H9 (cell line): ENCODE data around the gene SGCD. TPM values are rescaled to one million over a fixed set of nuclear protein-coding genes. Genes with fewer than 3 reads are reported as not detected.

Experiments
- DNase-seq: peaks from one replicate; pipeline ENCODE4 v3.0.0-alpha.2; 2017
- H2AFZ ChIP-seq: one replicate; pipeline ENCODE4 v1.6.1; 2013; ENCODE audit warnings: mild to moderate bottlenecking, low read length, control low read depth, moderate library complexity
- H2AK5ac ChIP-seq: 2 replicates; pipeline ENCODE4 v1.6.1; 2013; ENCODE audit warnings: low read length, control low read depth, mixed read lengths; ENCODE audit not compliant: insufficient read length
- H2BK120ac ChIP-seq: one replicate; pipeline ENCODE4 v1.6.1; 2013; ENCODE audit warnings: low read depth, mild to moderate bottlenecking, low read length, control low read depth, inconsistent platforms; ENCODE audit not compliant: poor library complexity, severe bottlenecking
- H2BK12ac ChIP-seq: 2 replicates; pipeline ENCODE4 v1.6.1; 2013; ENCODE audit warnings: low read length, control low read depth, mixed read lengths, low read depth; ENCODE audit not compliant: insufficient read length
- H2BK15ac ChIP-seq: 2 replicates; pipeline ENCODE4 v1.6.1; 2013; ENCODE audit warnings: low read depth, low read length, control low read depth
- H2BK20ac ChIP-seq: one replicate; pipeline ENCODE4 v1.6.1; 2013; ENCODE audit warnings: low read depth, mild to moderate bottlenecking, low read length, control low read depth, inconsistent platforms; ENCODE audit not compliant: poor library complexity, severe bottlenecking
- H2BK5ac ChIP-seq: 2 replicates; pipeline ENCODE4 v1.6.1; 2013; ENCODE audit warnings: low read length, control low read depth, mixed read lengths; ENCODE audit not compliant: insufficient read length
- H3K14ac ChIP-seq: 2 replicates; pipeline ENCODE4 v1.6.1; 2013; ENCODE audit warnings: low read length, control low read depth; ENCODE audit not compliant: insufficient read depth
- H3K18ac ChIP-seq: 2 replicates; pipeline ENCODE4 v1.6.1; 2013; ENCODE audit warnings: low read depth, mild to moderate bottlenecking, mixed read lengths, low read length, control low read depth; ENCODE audit not compliant: insufficient read length
- H3K23ac ChIP-seq: 2 replicates; pipeline ENCODE4 v1.6.1; 2013; ENCODE audit warnings: low read length, control low read depth, mixed read lengths, low read depth; ENCODE audit not compliant: insufficient read length
- H3K23me2 ChIP-seq: 2 replicates; pipeline ENCODE4 v1.6.1; 2013; ENCODE audit warnings: low read depth, mild to moderate bottlenecking, mixed read lengths, low read length, control low read depth; ENCODE audit not compliant: insufficient read length, poor library complexity, severe bottlenecking
- H3K27ac ChIP-seq: 2 replicates; pipeline ENCODE4 v1.5.1; 2013; ENCODE audit warnings: low read length, control low read depth, mixed read lengths, low read depth; ENCODE audit not compliant: insufficient read length
- H3K27me3 ChIP-seq: 2 replicates; pipeline ENCODE4 v1.6.1; 2013; ENCODE audit warnings: low read length, control low read depth, inconsistent platforms; ENCODE audit not compliant: insufficient read depth
- H3K4ac ChIP-seq: 2 replicates; pipeline ENCODE4 v1.6.1; 2013; ENCODE audit warnings: low read depth, mild to moderate bottlenecking, control low read depth, inconsistent platforms, low read length, moderate library complexity
- H3K4me1 ChIP-seq: 2 replicates; pipeline ENCODE4 v1.6.1; 2013; ENCODE audit warnings: low read length, control low read depth, inconsistent platforms; ENCODE audit not compliant: insufficient read depth
- H3K4me2 ChIP-seq: 2 replicates; pipeline ENCODE4 v1.6.1; 2013; ENCODE audit warnings: low read length, control low read depth, mixed read lengths; ENCODE audit not compliant: insufficient read length, insufficient read depth
- H3K56ac ChIP-seq: 2 replicates; pipeline ENCODE4 v1.6.1; 2013; ENCODE audit warnings: low read depth, mild to moderate bottlenecking, mixed read lengths, low read length, control low read depth; ENCODE audit not compliant: insufficient read length
- H3K79me1 ChIP-seq: 2 replicates; pipeline ENCODE4 v1.6.1; 2013; ENCODE audit warnings: low read depth, mild to moderate bottlenecking, moderate library complexity, low read length, control low read depth, inconsistent platforms; ENCODE audit not compliant: insufficient read depth, poor library complexity, severe bottlenecking
- H3K79me2 ChIP-seq: 2 replicates; pipeline ENCODE4 v1.6.1; 2013; ENCODE audit warnings: low read length, control low read depth, inconsistent platforms; ENCODE audit not compliant: insufficient read depth
- H3K9ac ChIP-seq: 2 replicates; pipeline ENCODE4 v1.6.1; 2013; ENCODE audit warnings: low read length, control low read depth, mixed read lengths; ENCODE audit not compliant: insufficient read length; ENCODE audit errors: extremely low read depth
- H3K9me3 ChIP-seq: one replicate; pipeline ENCODE4 v1.6.1; 2013; ENCODE audit warnings: low read depth, low read length, inconsistent platforms; ENCODE audit not compliant: control insufficient read depth
- H3T11ph ChIP-seq: one replicate; pipeline ENCODE4 v1.6.1; 2013; ENCODE audit warnings: mild to moderate bottlenecking, low read length, control low read depth, inconsistent platforms
- H4K20me1 ChIP-seq: one replicate; pipeline ENCODE4 v1.6.1; 2013; ENCODE audit not compliant: control insufficient read depth, insufficient read length, insufficient read depth
- H4K5ac ChIP-seq: 2 replicates; pipeline ENCODE4 v1.6.1; 2013; ENCODE audit warnings: low read depth, mild to moderate bottlenecking, mixed read lengths, low read length, control low read depth; ENCODE audit not compliant: insufficient read length
- H4K8ac ChIP-seq: replicated peaks from 2 replicates; pipeline ENCODE4 v1.6.1; 2013; ENCODE audit warnings: low read length, control low read depth, mixed read lengths, low read depth; ENCODE audit not compliant: insufficient read length
- H4K91ac ChIP-seq: 2 replicates; pipeline ENCODE4 v1.6.1; 2013; ENCODE audit warnings: low read depth, mild to moderate bottlenecking, moderate library complexity, mixed read lengths, low read length, control low read depth; ENCODE audit not compliant: insufficient read length
- H3K27ac Mint-ChIP-seq, 3 experiments: 2 replicates in 2 of 3; 3 replicates in 1 of 3; pipeline ENCODE4 v1.8.0; 2020 to 2021; ENCODE audit warnings: mixed read lengths in 3 of 3, mild to moderate bottlenecking in 1 of 3, moderate library complexity in 1 of 3
- H3K27me3 Mint-ChIP-seq: 2 replicates; pipeline ENCODE4 v1.8.0; 2021; ENCODE audit warnings: low read depth, mild to moderate bottlenecking, moderate library complexity, mixed read lengths
- H3K36me3 Mint-ChIP-seq, 3 experiments: 2 replicates in 2 of 3; 3 replicates in 1 of 3; pipeline ENCODE4 v1.8.0; 2020 to 2021; ENCODE audit warnings: low read depth in 3 of 3, mixed read lengths in 3 of 3; ENCODE audit not compliant: insufficient read depth in 1 of 3
- H3K4me1 Mint-ChIP-seq, 2 experiments: 2 replicates each; pipeline ENCODE4 v1.8.0; 2020; ENCODE audit warnings: mixed read lengths in 2 of 2
- H3K4me3 Mint-ChIP-seq, 2 experiments: 2 replicates in 1 of 2; 3 replicates in 1 of 2; pipeline ENCODE4 v1.8.0; 2020 to 2021; ENCODE audit warnings: mild to moderate bottlenecking in 2 of 2, mixed read lengths in 2 of 2, moderate library complexity in 1 of 2
- H3K9me3 Mint-ChIP-seq, 2 experiments: 2 replicates in 1 of 2; 3 replicates in 1 of 2; pipeline ENCODE4 v1.8.0; 2020; ENCODE audit warnings: mild to moderate bottlenecking in 2 of 2, mixed read lengths in 2 of 2, moderate library complexity in 1 of 2
- CTCF ChIP-seq: fragments of 200-600 bp; sonication (generic); conservative IDR thresholded peaks from 3 replicates; pipeline ENCODE4 v1.8.0; 2021; ENCODE audit warnings: antibody characterized with exemption, mild to moderate bottlenecking
- WGBS: extraction: QIAGEN DNeasy Blood & Tissue Kit; methylation state at CpG from one replicate; pipeline ENCODE4 v1.1.7; 2013; ENCODE audit warnings: missing lambda C conversion rate, low lambda C conversion rate, mixed read lengths; ENCODE audit not compliant: insufficient read length; ENCODE audit errors: extremely low coverage; 5-methylcytosine and 5-hydroxymethylcytosine counted together
- total RNA-seq: library from RNA; stranded (reverse); gene quantifications from 2 replicates; pipeline ENCODE4 v1.2.1, GENCODE V29; 2021

Gene SGCD
- total RNA-seq, 1 experiment from 2014 or later: 0.11 TPM

- no peak for DNase-seq
- Mint-ChIP-seq H3K9me3 (no peaks in the 10 kb centered on the region), H3K4me3 (no peak overlapping the region), H3K27ac (no peak overlapping the region), H3K4me1 (no peaks in the 10 kb centered on the region), H3K27me3 (no peaks in the 10 kb centered on the region), H3K36me3 (no peaks in the 10 kb centered on the region)
- Histone ChIP-seq H3K79me2 (no peaks in the 10 kb centered on the region), H2AK5ac (no peak overlapping the region), H3K14ac (no peak overlapping the region), H3K23me2 (no peaks in the 10 kb centered on the region), H2BK20ac (no peak overlapping the region), H3K9ac (no peak overlapping the region), H3K9me3 (no peaks in the 10 kb centered on the region), H3K27ac (no peak overlapping the region), H4K91ac (no peak overlapping the region), H2BK12ac (no peak overlapping the region), H3T11ph (no peak overlapping the region), H2BK5ac (no peak overlapping the region), H3K4me2 (no peak overlapping the region), H3K18ac (no peak overlapping the region), H2BK15ac (no peak overlapping the region), H3K27me3 (no peaks in the 10 kb centered on the region), H3K23ac (no peak overlapping the region), H3K56ac (no peak overlapping the region), H2BK120ac (no peak overlapping the region), H4K5ac (no peak overlapping the region), H3K4me1 (no peaks in the 10 kb centered on the region), H3K79me1 (no peaks in the 10 kb centered on the region), H3K4ac (no peak overlapping the region), H4K20me1 (no peaks in the 10 kb centered on the region), H2AFZ (no peak overlapping the region), H4K8ac (no peak overlapping the region)
- no CpG with 5 or more reads among the region's 1 CpG for WGBS
- no peak for TF ChIP-seq CTCF
Measured at GRCh38 chr5:156621719-156622118, 294.8 kb downstream of the SGCD start.
